ENCODE results near the gene STARD8.

STARD8 gene

GRCh38 chrX:68632491-68632890 is 15.0 kb upstream of the STARD8 start:
- Histone ChIP-seq H3K4me1 (no peaks in the 10 kb centered on the region), H3K4me3 (no peak overlapping the region), H3K36me3 (no peaks in the 10 kb centered on the region), H3K27me3 (peaks cover 85% of the 10 kb centered on the region), H3K4me2 (no peak overlapping the region), H4K20me1 (no peaks in the 10 kb centered on the region; the same call in 1 of the 2 replicates), H3K9me3 (no peaks in the 10 kb centered on the region), H3K9ac (no peak overlapping the region), H3K27ac (no peak overlapping the region)
- no peak for TF ChIP-seq Cebpa-rat (IDR thresholded peaks at IDR 0.05)

- H3K4me3 ChIP-seq, result no peak overlapping the region
- no peak overlapping the region for H3K9ac ChIP-seq
- H3K4me2 ChIP-seq, result no peak overlapping the region
- peaks cover 76% of the 10 kb centered on the region for H3K27me3 ChIP-seq
- no peak overlapping the region for H3K27ac ChIP-seq
- no peaks in the 10 kb centered on the region for H3K36me3 ChIP-seq
- no peaks in the 10 kb centered on the region; the same call in 1 of the 2 replicates for H4K20me1 ChIP-seq
- H3K4me1 ChIP-seq, result no peaks in the 10 kb centered on the region
- no peak for TF ChIP-seq Cebpa-rat (IDR thresholded peaks at IDR 0.05)
- H3K9me3 ChIP-seq, result no peaks in the 10 kb centered on the region
Observed at GRCh38 chrX:68633981-68634380, 13.5 kb upstream of the STARD8 start.

DNA sequence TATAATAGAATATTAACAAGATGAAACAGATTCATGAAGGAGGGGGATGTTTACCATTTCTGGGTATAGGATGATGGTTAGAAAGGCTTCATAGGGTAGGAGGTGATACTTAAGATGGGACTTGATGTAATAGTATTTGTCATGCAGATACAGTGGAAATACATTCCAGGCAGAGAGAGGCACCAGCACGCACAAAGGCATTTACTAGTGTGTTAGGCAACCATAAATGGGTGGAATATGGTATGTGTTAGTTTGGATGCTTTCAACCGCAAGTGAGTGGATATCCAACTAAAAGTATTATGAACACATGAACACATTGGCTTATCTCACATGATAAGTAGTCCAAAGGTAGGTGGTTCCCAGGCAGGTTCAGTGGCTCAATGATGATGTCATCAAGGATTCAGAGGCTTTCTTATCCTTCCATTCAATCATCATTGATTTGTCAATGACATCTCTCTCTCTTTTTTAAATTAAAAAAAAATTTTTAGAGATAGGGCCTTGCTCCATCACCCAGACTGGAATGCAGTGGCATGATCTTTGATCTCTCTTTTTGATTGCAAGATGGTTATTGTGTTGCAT is 12.7 kb upstream of the STARD8 start:
- Histone ChIP-seq H3K4me2 (no peak overlapping the region), H3K9me3 (no peaks in the 10 kb centered on the region), H4K20me1 (no peaks in the 10 kb centered on the region; the same call in 1 of the 2 replicates), H3K27me3 (peaks cover 78% of the 10 kb centered on the region), H3K9ac (no peak overlapping the region), H3K27ac (no peak overlapping the region), H3K4me1 (no peaks in the 10 kb centered on the region), H3K4me3 (no peak overlapping the region), H3K36me3 (no peaks in the 10 kb centered on the region)
- TF ChIP-seq Cebpa-rat (IDR thresholded peaks at IDR 0.05), result no peak

GRCh38 chrX:68640661-68641060 is 6.8 kb upstream of the STARD8 start:
- Histone ChIP-seq H3K4me3 (no peak overlapping the region), H3K9ac (no peak overlapping the region), H3K9me3 (no peaks in the 10 kb centered on the region), H3K27ac (no peak overlapping the region), H3K4me1 (no peaks in the 10 kb centered on the region), H3K4me2 (no peak overlapping the region), H4K20me1 (no peaks in the 10 kb centered on the region), H3K27me3 (peaks cover 66% of the 10 kb centered on the region), H3K36me3 (no peaks in the 10 kb centered on the region)
- TF ChIP-seq Cebpa-rat (IDR thresholded peaks at IDR 0.05), result no peak

DNA sequence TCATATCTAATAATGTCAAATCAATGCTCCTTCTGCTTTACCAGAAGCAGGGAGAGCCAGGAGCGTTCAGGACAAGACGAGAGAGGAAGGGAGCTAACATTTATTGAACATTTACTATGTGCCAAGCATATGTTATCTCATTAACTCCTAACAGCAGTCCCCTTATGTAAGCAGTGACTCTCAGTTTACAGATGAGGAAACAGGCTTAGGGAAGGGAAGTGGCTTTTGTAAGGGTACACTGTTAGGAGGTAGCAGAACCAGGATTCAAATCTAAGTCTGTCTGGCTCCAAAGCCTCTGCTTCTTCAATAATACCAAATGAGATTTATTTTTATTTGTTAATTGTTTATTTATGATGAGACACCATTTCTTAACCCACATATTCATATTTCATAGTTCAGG is 2.6 kb upstream of the STARD8 start:
- no peak overlapping the region for H3K4me2 ChIP-seq
- no peak for TF ChIP-seq Cebpa-rat (IDR thresholded peaks at IDR 0.05)
- H3K9me3 ChIP-seq, result no peaks in the 10 kb centered on the region

GRCh38 chrX:68646421-68646820 is 1.0 kb upstream of the STARD8 start:
- peaks cover 8% of the 10 kb centered on the region; the same call in 1 of the 2 replicates for H4K20me1 ChIP-seq
- H3K27ac ChIP-seq, result no peak overlapping the region
- H3K4me2 ChIP-seq, result no peak overlapping the region; the same call in 1 of the 2 replicates
- TF ChIP-seq Cebpa-rat (IDR thresholded peaks at IDR 0.05), result no peak
- H3K27me3 ChIP-seq, result peaks cover 68% of the 10 kb centered on the region
- no peak overlapping the region for H3K4me3 ChIP-seq
- no peaks in the 10 kb centered on the region for H3K36me3 ChIP-seq
- no peak overlapping the region for H3K9ac ChIP-seq
- H3K9me3 ChIP-seq, result no peaks in the 10 kb centered on the region
- H3K4me1 ChIP-seq, result 0 out of 2 replicates have a peak, but pooled peaks cover 6% of the 10 kb centered on the region

More for the DNA sequence above, 2.6 kb upstream of the STARD8 start:
- Histone ChIP-seq H3K36me3 (no peaks in the 10 kb centered on the region), H4K20me1 (peaks cover 8% of the 10 kb centered on the region; the same call in 1 of the 2 replicates), H3K9ac (no peak overlapping the region), H3K4me3 (no peak overlapping the region), H3K27me3 (peaks cover 75% of the 10 kb centered on the region), H3K27ac (no peak overlapping the region), H3K4me1 (0 out of 2 replicates have a peak, but pooled peaks cover 6% of the 10 kb centered on the region)

DNA sequence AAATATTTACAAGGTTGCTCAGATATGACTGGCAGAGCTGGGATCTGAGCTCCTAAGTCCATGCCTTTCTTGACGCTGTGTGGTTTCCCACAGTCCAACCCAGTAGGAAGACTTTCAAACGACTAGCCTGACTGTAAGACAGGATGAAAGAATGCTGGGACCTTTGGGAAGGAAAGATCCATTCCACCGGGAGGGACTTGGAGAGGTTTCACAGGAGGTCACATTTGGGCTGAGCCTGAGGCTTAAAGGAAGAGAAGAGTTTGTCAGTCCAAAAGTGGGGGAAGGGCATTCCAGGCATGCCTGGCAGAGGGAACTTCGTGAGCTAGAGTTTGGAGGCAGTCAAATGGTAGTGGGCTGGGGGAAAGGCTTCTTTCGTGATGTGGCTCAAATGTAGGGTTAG is 1.5 kb downstream of the STARD8 start:
- Histone ChIP-seq H3K9ac (no peak overlapping the region), H3K4me3 (no peak overlapping the region), H3K9me3 (no peaks in the 10 kb centered on the region), H3K27ac (no peak overlapping the region), H3K36me3 (no peaks in the 10 kb centered on the region), H3K4me1 (0 out of 2 replicates have a peak, but pooled peaks cover 6% of the 10 kb centered on the region), H4K20me1 (peaks cover 8% of the 10 kb centered on the region; the same call in 1 of the 2 replicates), H3K4me2 (no peak overlapping the region), H3K27me3 (peaks cover 61% of the 10 kb centered on the region)
- TF ChIP-seq Cebpa-rat (IDR thresholded peaks at IDR 0.05), result no peak

GRCh38 chrX:68650491-68650890 is 3.0 kb downstream of the STARD8 start:
- no peaks in the 10 kb centered on the region for H3K9me3 ChIP-seq

GRCh38 chrX:68651110-68651509 is 3.6 kb downstream of the STARD8 start:
- no peak overlapping the region for H3K27ac ChIP-seq
- H3K4me1 ChIP-seq, result 0 out of 2 replicates have a peak, but pooled peaks cover 6% of the 10 kb centered on the region
- H3K4me2 ChIP-seq, result no peak overlapping the region
- no peak for TF ChIP-seq Cebpa-rat (IDR thresholded peaks at IDR 0.05)
- H3K4me3 ChIP-seq, result no peak overlapping the region
- H3K27me3 ChIP-seq, result peaks cover 51% of the 10 kb centered on the region
- no peaks in the 10 kb centered on the region for H3K36me3 ChIP-seq
- peaks cover 8% of the 10 kb centered on the region; the same call in 1 of the 2 replicates for H4K20me1 ChIP-seq
- no peak overlapping the region for H3K9ac ChIP-seq
- no peaks in the 10 kb centered on the region for H3K9me3 ChIP-seq

More at GRCh38 chrX:68650491-68650890, 3.0 kb downstream of the STARD8 start:
- Histone ChIP-seq H3K9ac (no peak overlapping the region), H4K20me1 (peaks cover 8% of the 10 kb centered on the region; the same call in 1 of the 2 replicates), H3K4me2 (no peak overlapping the region), H3K36me3 (no peaks in the 10 kb centered on the region), H3K4me3 (no peak overlapping the region), H3K4me1 (0 out of 2 replicates have a peak, but pooled peaks cover 6% of the 10 kb centered on the region), H3K27ac (no peak overlapping the region), H3K27me3 (peaks cover 57% of the 10 kb centered on the region)
- no peak for TF ChIP-seq Cebpa-rat (IDR thresholded peaks at IDR 0.05)

DNA sequence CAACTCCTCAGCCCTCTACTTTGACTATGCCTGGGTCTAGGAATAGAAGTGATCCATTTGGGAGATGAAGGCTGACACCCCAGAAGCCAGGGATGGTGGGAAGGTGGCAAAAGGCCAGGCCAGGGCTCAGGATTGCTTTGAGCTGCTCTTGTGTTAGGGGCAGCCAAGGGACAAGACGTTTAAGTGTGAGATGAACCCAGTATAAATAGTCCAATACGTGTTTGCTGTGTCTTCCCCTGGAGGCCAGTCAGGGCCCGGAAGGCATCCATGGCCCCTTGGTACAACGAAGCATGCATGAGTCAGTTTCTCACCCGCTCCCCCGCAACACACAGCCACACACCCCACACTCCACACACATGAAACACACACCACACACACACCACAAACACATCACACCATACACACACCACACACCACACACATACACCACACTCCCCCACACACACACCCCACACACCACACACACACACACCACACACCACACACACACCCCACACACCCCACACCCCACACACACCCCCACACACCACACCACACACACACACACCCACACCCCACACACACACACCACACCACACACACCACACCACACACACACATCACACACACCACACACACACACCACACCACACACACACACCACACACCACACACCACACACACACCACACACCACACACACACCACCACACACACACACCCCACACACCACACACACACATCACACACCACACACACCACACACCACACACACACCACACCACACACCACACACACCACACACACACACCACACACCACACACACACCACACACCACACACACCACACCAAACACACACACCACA is 5.1 kb downstream of the STARD8 start:
- no peak overlapping the region for H3K9ac ChIP-seq
- no peak for TF ChIP-seq Cebpa-rat (IDR thresholded peaks at IDR 0.05)
- H3K27me3 ChIP-seq, result peaks cover 39% of the 10 kb centered on the region
- H3K4me3 ChIP-seq, result no peak overlapping the region
- H3K9me3 ChIP-seq, result no peaks in the 10 kb centered on the region
- no peaks in the 10 kb centered on the region for H3K36me3 ChIP-seq
- H3K27ac ChIP-seq, result no peak overlapping the region
- H3K4me2 ChIP-seq, result no peak overlapping the region
- H4K20me1 ChIP-seq, result peaks cover 4% of the 10 kb centered on the region; the same call in 1 of the 2 replicates
- H3K4me1 ChIP-seq, result no peaks in the 10 kb centered on the region
